Heart left ventricle (tissue), 16 donors: Measurements from ENCODE around the gene FAM53A. TPM values are rescaled to one million over a fixed set of nuclear protein-coding genes. Genes with fewer than 3 reads are reported as not detected.
A peak's percentile ranks its signal among the peaks of the same experiment; 100 is the strongest.

Source experiments
- ATAC-seq, 4 donors: fragments of 200-7000 bp; cut with Tn5 transposase; one replicate each; pipeline ENCODE4 v1.9.1; 2020 to 2022; ENCODE audit warnings: moderate library complexity in 4 of 4, mild to moderate bottlenecking in 3 of 4, moderate number of reproducible peaks in 1 of 4
- DNase-seq, 5 donors: peaks; one replicate each; pipeline ENCODE4 v3.0.0-alpha.2; 2020
- H3K27ac ChIP-seq, 12 donors: fragments of 200-600 bp; sonication (generic) in 4 of 12; one replicate each; pipeline versions ENCODE4 v1.5.0 to v1.8.0; 2016 to 2022; ENCODE audit warnings: mild to moderate bottlenecking in 2 of 12
- H3K27me3 ChIP-seq, 9 donors: fragments of 200-600 bp; sonication (generic) in 2 of 9; one replicate each; pipeline versions ENCODE4 v1.5.1 to v1.8.0; 2016 to 2022; ENCODE audit warnings: mild to moderate bottlenecking in 3 of 9
- H3K36me3 ChIP-seq, 9 donors: fragments of 200-600 bp; sonication (generic) in 2 of 9; one replicate each; pipeline versions ENCODE4 v1.5.0 to v1.8.0; 2018 to 2022; ENCODE audit warnings: mild to moderate bottlenecking in 2 of 9
- H3K4me1 ChIP-seq, 12 donors: fragments of 200-600 bp; sonication (generic) in 4 of 12; one replicate each; pipeline versions ENCODE4 v1.5.0 to v1.8.0; 2016 to 2022; ENCODE audit warnings: mild to moderate bottlenecking in 3 of 12
- H3K4me3 ChIP-seq, 12 donors: fragments of 200-600 bp; sonication (generic) in 4 of 12; one replicate each; pipeline versions ENCODE4 v1.5.0 to v1.8.0; 2017 to 2022; ENCODE audit warnings: mild to moderate bottlenecking in 9 of 12, moderate library complexity in 4 of 12
- H3K9me3 ChIP-seq, 12 donors: fragments of 200-600 bp; sonication (generic) in 4 of 12; one replicate each; pipeline versions ENCODE4 v1.5.0 to v1.8.0; 2016 to 2022; ENCODE audit warnings: mild to moderate bottlenecking in 1 of 12
- CTCF ChIP-seq, 12 donors: fragments of 200-600 bp; sonication (generic) in 4 of 12; IDR thresholded peaks; one replicate each; pipeline versions ENCODE4 v1.5.0 to v1.8.0; 2018 to 2022; ENCODE audit warnings: antibody characterized with exemption in 12 of 12, mild to moderate bottlenecking in 5 of 12
- POLR2A ChIP-seq, 2 donors: fragments of 450-650 bp; IDR thresholded peaks; one replicate each; pipeline ENCODE4 v1.6.1; 2017; ENCODE audit warnings: antibody characterized with exemption in 2 of 2, mild to moderate bottlenecking in 2 of 2, moderate library complexity in 2 of 2
- WGBS, 4 donors: extraction: QIAGEN DNeasy Blood & Tissue Kit in 2 of 4; methylation state at CpG; one replicate each; pipeline versions ENCODE4 v1.1.5 to v1.1.7; 2013 to 2018; 5-methylcytosine and 5-hydroxymethylcytosine counted together
- intact Hi-C, 10 donors: fragments of 100-400 bp; cut with DNase I; formaldehyde crosslinking; loops; one replicate each; pipeline versions ENCODE4 v1.11.1 to v1.14.2; 2022
- polyA plus RNA-seq, 2 donors: library from polyadenylated mRNA; stranded (reverse); fragments of 200-250 nt; gene quantifications; one replicate each; pipeline ENCODE4 v1.2.3, GENCODE V29; 2013
- total RNA-seq, 9 donors: library from RNA; depleted of rRNA in 2 of 9; stranded (reverse); fragments of >200 nt in 2 of 9; fragmentation: NEBNext Ultra II Directional in 3 of 9; extraction: Animal tissue kit (Norgen Biotek cat#: 25700) in 3 of 9; gene quantifications; one replicate each; pipeline versions ENCODE4 v1.1.0 to v1.2.4, GENCODE V29; 2016 to 2023
- donor health status: ischemic (EF 13 %, LVEDD 7.1; RV severe dilation, severe dysfunction).
- donor health status: healthy with polysubstance abuse.
- donor health status: DM: no; HTN: yes; CAD: no.
- donor health status: DM: no; HTN: no; CAD: no.
- donor health status: ischemic (EF 25% LVEDD 6.9; RV normal size, moderate dysfunction).
- donor health status: ischemic (EF 25% LVEDD 5.7; RV mildly dilated, moderate dysfunction).
- donor health status: healthy.
- donor health status: DM: yes; HTN: yes; CAD: no.
- donor health status: ischemic (EF 35%, LVEDD 5.7; RV mildly dilated, moderate dysfunction).
- donor health status: nonischemic (EF 11% LVEDD 7.7; RV severe dilation, severe dysfunction).
- donor health status: DM: yes; HTN: yes; CAD: no.
- donor health status: PGD.
- donor health status: ischemic (EF 29% LVEDD 5.4; RV normal size, mild dysfunction).
- donor health status: nonischemic (EF 23%, LVEDD 6.1; RV moderate dilation, normal function).

The FAM53A gene
- total and polyA plus RNA-seq, 11 donors: 0.42 to 2.3 (median 0.99) TPM

- peaks cover 9 to 51% (median 19%) of the 10 kb centered on the region in 9 donors for H3K27me3 ChIP-seq
- H3K9me3 ChIP-seq: peaks cover 0 to 40% (median 23%) of the 10 kb centered on the region in 12 donors
- H3K27ac ChIP-seq: no peak overlapping the region
- H3K4me3 ChIP-seq: no peak overlapping the region
- H3K4me1 ChIP-seq: peaks cover 0 to 5% (median 0%) of the 10 kb centered on the region in 12 donors
- DNase-seq (peak in 2 of 5 donors; percentile 11 to 58), ATAC-seq (peak in 2 of 4 donors; percentile 9 to 12)
- TF ChIP-seq POLR2A (IDR thresholded peaks at IDR 0.05) (no peak), CTCF (IDR thresholded peaks at IDR 0.05) (no peak)
- WGBS, 4 donors: 82 to 92% (median 87%) methylated on average over 12 to 62 of the region's 62 CpGs
- H3K36me3 ChIP-seq: no peaks in the 10 kb centered on the region
- intact Hi-C loops: no loop called here
Measured at GRCh38 chr4:1592709-1593417, 91.2 kb downstream of the FAM53A start.

GRCh38 chr4:1592068-1592708 is 91.9 kb downstream of the FAM53A start:
- intact Hi-C loops: no loop called here
- H3K36me3 ChIP-seq: no peaks in the 10 kb centered on the region
- H3K4me3 ChIP-seq: no peak overlapping the region
- DNase-seq (peak in 2 of 5 donors; percentile 14 to 20), ATAC-seq (peak in 1 of 4 donors; percentile 11)
- peaks cover 0 to 5% (median 0%) of the 10 kb centered on the region in 12 donors for H3K4me1 ChIP-seq
- peaks cover 0 to 40% (median 23%) of the 10 kb centered on the region in 12 donors for H3K9me3 ChIP-seq
- 59 to 81% (median 72%) methylated on average over 28 to 36 of the region's 36 CpGs for WGBS, 4 donors
- TF ChIP-seq CTCF (IDR thresholded peaks at IDR 0.05) (no peak), POLR2A (IDR thresholded peaks at IDR 0.05) (no peak)
- H3K27ac ChIP-seq: no peak overlapping the region
- H3K27me3 ChIP-seq: peaks cover 9 to 45% (median 19%) of the 10 kb centered on the region in 9 donors

GRCh38 chr4:1591107-1591506 is 93.0 kb downstream of the FAM53A start:
- Histone ChIP-seq H3K36me3 (no peaks in the 10 kb centered on the region), H3K27me3 (peaks cover 9 to 34% (median 19%) of the 10 kb centered on the region in 9 donors), H3K9me3 (peaks cover 0 to 40% (median 23%) of the 10 kb centered on the region in 12 donors), H3K27ac (no peak overlapping the region), H3K4me1 (peaks cover 0 to 5% (median 0%) of the 10 kb centered on the region in 12 donors), H3K4me3 (no peak overlapping the region)
- 92 to 95% (median 94%) methylated on average over 3 of the region's 3 CpGs for WGBS, 4 donors
- TF ChIP-seq POLR2A (IDR thresholded peaks at IDR 0.05) (no peak), CTCF (IDR thresholded peaks at IDR 0.05) (no peak)
- no peak for ATAC-seq
- peak in 1 of 5 donors; percentile 4 for DNase-seq
- intact Hi-C loops: no loop called here

- DNase-seq (no peak), ATAC-seq (no peak)
- TF ChIP-seq CTCF (IDR thresholded peaks at IDR 0.05): no peak
- TF ChIP-seq POLR2A (IDR thresholded peaks at IDR 0.05): no peak
- Histone ChIP-seq H3K27me3 (peaks cover 7 to 26% (median 13%) of the 10 kb centered on the region in 9 donors), H3K4me3 (no peak overlapping the region), H3K36me3 (no peaks in the 10 kb centered on the region), H3K4me1 (peaks cover 0 to 5% (median 0%) of the 10 kb centered on the region in 12 donors), H3K27ac (no peak overlapping the region), H3K9me3 (peaks cover 0 to 40% (median 23%) of the 10 kb centered on the region in 12 donors)
- 56 to 63% (median 62%) methylated on average over 4 of the region's 4 CpGs for WGBS, 4 donors
- intact Hi-C loops: no loop called here
Measured at GRCh38 chr4:1590244-1590643, 93.9 kb downstream of the FAM53A start.
